Measurements from ENCODE around the gene MUC6. TPM values are rescaled to one million over a fixed set of nuclear protein-coding genes. Genes with fewer than 3 reads are reported as not detected.
"Not testable (repeated sequence)": the region's sequence is repeated elsewhere in the genome, so short reads cannot be mapped to it uniquely, and the experiment has no call there.

The MUC6 gene
- total RNA-seq, 2 experiments from 2014 or later = not detected

DNA sequence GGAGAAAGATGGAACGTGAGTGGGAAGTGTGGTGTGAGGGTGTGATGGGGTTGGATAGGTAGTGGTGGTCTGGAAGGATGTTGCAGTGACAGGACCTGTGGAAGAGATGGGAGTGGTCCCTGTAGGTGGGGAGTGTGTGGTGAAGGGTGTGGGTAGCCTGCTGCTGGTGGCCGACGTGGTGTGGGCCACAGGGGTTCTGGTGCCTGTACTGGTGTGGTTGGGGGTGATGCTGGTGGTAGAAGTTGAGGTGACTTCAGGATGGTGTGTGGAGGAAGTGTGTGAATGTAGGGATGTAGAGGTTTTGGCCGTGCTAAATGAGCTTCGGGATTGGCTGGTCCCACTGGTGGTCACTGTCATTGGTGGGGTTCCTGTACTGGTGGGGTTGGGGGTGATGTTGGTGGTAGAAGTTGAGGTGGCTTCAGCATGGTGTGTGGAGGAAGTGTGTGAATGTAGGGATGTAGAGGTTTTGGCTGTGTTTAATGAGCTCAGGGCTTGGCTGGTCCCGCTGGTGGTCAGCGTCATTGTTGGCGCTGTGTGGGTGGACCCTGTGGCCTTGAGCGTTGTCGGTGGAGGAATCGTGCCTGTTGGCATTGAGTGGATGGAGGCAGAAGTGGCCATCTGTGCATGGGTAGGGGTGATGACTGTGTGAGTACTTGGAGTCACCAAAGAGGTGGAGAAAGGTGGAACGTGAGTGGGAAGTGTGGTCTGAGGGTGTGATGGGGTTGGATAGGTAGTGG, 19.1 kb downstream of the MUC6 start:
- peaks cover 2% of the 10 kb centered on the region for H3K9me3 Mint-ChIP-seq
- peaks cover 15% of the 10 kb centered on the region for H3K4me1 Mint-ChIP-seq
- no peak overlapping the region for H3K4me3 Mint-ChIP-seq
- DNase-seq = no peak
- H3K36me3 Mint-ChIP-seq = peaks cover 15% of the 10 kb centered on the region
- no peaks in the 10 kb centered on the region for H3K27me3 Mint-ChIP-seq
- no peak overlapping the region for H3K27ac Mint-ChIP-seq

- H3K27me3 Mint-ChIP-seq, DNase-seq, H3K27ac Mint-ChIP-seq, H3K9me3 Mint-ChIP-seq, H3K4me3 Mint-ChIP-seq: not testable (repeated sequence)
- H3K36me3 Mint-ChIP-seq = peaks cover 15% of the 10 kb centered on the region
- H3K4me1 Mint-ChIP-seq = peaks cover 15% of the 10 kb centered on the region
Observed at GRCh38 chr11:1016610-1017126, 19.9 kb downstream of the MUC6 start.

DNA sequence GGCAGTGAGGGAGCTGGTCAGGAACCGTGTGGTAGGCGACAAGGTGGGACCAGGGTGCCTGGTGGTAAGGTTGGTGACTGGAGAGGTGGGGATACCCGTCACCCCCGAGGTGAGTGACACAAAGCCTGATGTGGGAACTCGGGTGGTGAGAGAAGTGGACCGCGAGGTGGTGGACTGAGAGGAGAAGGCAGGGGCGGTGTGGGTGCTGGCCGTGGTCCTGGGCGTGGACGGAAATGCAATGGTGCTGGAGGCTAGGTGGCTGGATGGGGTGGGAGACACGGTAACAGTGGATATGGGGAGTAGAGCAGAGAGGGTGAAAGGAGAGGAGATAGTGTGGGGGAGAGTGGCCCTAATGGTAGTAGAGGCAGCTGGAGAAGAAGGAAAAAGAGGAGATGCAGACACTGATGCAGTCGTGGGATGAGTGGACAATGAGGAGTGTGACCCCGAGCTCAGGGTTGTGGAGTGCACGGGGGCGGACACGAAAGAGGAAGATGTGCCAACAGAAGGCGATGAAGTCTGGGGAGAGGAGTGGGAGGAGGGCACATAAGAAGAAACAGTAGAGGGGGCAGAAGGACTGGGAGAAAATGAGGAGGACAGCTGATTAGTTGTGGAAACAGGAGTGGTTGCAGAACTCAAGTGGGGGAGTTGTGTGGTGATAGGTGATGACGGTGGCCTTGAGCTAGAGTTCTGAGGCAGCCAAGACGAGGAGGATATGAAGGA, 20.5 kb downstream of the MUC6 start:
- Mint-ChIP-seq H3K27ac (no peak overlapping the region), H3K4me1 (peaks cover 15% of the 10 kb centered on the region), H3K36me3 (peaks cover 15% of the 10 kb centered on the region), H3K4me3 (no peak overlapping the region), H3K9me3 (peaks cover 2% of the 10 kb centered on the region), H3K27me3 (no peaks in the 10 kb centered on the region)
- no peak for DNase-seq

GRCh38 chr11:1015064-1015463, 21.5 kb downstream of the MUC6 start:
- peaks cover 2% of the 10 kb centered on the region for H3K9me3 Mint-ChIP-seq
- no peak for DNase-seq
- no peak overlapping the region for H3K27ac Mint-ChIP-seq

DNA sequence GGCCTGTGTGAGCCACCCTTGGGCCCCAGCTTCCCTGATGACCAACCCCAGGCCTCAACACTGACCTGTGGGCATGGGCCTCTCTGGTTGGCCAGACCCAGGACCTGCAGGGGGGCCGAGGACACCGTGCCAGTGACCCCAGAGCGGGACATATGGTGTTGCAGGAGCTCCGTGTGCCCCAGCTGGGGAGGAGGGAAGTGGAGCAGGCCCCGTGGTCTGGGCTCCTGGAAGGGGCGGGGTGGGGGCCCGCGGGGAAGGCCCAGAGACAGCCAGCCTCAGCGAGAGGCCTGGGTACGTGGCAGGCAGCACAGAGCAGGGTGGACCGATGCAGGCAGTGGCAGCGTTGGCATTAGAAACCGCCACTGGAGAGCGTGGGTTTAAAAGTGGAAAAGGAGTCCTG, 22.2 kb downstream of the MUC6 start:
- no peak for DNase-seq
- no peak overlapping the region for H3K4me3 Mint-ChIP-seq
- H3K9me3 Mint-ChIP-seq = peaks cover 2% of the 10 kb centered on the region
- H3K27ac Mint-ChIP-seq = no peak overlapping the region
- H3K4me1 Mint-ChIP-seq = peaks cover 15% of the 10 kb centered on the region
- H3K27me3 Mint-ChIP-seq = no peaks in the 10 kb centered on the region
- H3K36me3 Mint-ChIP-seq = peaks cover 18% of the 10 kb centered on the region

More at GRCh38 chr11:1015064-1015463, 21.5 kb downstream of the MUC6 start:
- H3K36me3 Mint-ChIP-seq = peaks cover 18% of the 10 kb centered on the region
- no peak overlapping the region for H3K4me3 Mint-ChIP-seq
- H3K27me3 Mint-ChIP-seq = no peaks in the 10 kb centered on the region
- H3K4me1 Mint-ChIP-seq = peaks cover 15% of the 10 kb centered on the region

DNA sequence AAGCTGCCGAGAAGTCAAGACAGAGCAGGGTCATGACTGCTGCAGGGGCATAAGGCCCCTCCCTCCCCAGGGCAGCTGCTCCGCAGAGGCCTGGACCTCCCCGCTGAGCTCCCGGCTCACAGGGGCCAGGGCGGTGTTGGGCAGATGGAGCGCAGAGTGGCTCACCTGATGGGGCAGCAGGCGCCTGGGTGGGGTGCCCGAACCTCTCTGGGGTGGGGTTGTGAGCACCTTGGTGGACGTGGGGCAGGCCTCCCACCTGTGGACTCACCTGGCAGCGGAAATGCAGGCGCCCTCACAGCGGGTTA, 22.9 kb downstream of the MUC6 start:
- H3K4me1 Mint-ChIP-seq = peaks cover 15% of the 10 kb centered on the region
- no peak for DNase-seq
- peaks cover 2% of the 10 kb centered on the region for H3K9me3 Mint-ChIP-seq
- no peaks in the 10 kb centered on the region for H3K27me3 Mint-ChIP-seq
- peaks cover 18% of the 10 kb centered on the region for H3K36me3 Mint-ChIP-seq
- H3K4me3 Mint-ChIP-seq = no peak overlapping the region
- H3K27ac Mint-ChIP-seq = no peak overlapping the region

DNA sequence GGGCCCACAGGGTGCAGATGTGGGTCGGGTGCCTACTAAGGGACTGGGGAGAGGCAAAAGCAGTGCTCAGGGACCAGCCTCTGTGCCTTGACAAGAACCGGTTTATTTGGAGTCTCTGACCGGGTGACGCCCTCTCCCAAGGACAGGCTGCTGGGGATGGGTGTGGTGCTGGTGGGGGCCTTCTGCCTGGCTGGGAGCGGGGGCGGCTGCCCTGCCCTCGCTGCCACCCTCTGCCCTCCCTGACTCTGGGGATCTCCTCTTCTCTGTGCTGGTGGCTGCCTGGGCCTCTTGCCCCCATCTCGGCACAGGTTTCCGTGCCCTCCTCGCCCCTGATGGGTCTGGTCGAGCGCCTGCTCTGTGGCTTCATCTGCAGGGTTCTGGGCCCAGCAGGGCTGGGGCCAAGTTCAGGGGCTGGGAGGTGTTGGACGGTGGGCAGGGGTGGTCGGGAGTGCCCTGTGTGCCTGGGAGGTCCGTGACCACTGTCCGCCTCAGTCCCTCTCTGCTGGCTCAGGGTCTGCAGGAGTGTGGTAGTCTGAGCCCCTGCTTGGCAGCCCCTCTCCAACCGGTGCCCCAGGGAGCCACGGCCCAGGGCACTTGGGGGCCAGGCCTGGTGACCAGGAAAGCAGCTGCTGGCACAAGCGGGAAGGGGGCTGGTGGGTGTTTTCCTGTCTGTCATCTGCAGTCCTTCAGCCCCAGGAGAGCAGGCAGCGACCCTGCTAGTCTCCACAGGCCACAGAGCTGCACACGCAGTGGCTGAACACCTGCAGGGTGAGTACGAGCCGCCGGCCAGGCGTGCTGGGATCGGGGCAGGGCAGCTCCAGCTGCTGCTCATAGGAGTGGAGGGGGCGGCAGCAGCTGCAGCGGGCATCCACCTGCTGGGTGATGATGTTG, 23.5 kb downstream of the MUC6 start:
- peaks cover 15% of the 10 kb centered on the region for H3K36me3 Mint-ChIP-seq
- no peaks in the 10 kb centered on the region for H3K27me3 Mint-ChIP-seq
- no peak overlapping the region for H3K4me3 Mint-ChIP-seq
- H3K4me1 Mint-ChIP-seq = peaks cover 12% of the 10 kb centered on the region
- H3K27ac Mint-ChIP-seq = no peak overlapping the region
- no peak for DNase-seq
- H3K9me3 Mint-ChIP-seq = peaks cover 2% of the 10 kb centered on the region

GRCh38 chr11:1012291-1012690, 24.2 kb downstream of the MUC6 start:
- Mint-ChIP-seq H3K27me3 (no peaks in the 10 kb centered on the region), H3K36me3 (peaks cover 9% of the 10 kb centered on the region), H3K4me1 (peaks cover 7% of the 10 kb centered on the region), H3K4me3 (no peak overlapping the region), H3K9me3 (no peaks in the 10 kb centered on the region), H3K27ac (no peak overlapping the region)
- DNase-seq = no peak

DNA sequence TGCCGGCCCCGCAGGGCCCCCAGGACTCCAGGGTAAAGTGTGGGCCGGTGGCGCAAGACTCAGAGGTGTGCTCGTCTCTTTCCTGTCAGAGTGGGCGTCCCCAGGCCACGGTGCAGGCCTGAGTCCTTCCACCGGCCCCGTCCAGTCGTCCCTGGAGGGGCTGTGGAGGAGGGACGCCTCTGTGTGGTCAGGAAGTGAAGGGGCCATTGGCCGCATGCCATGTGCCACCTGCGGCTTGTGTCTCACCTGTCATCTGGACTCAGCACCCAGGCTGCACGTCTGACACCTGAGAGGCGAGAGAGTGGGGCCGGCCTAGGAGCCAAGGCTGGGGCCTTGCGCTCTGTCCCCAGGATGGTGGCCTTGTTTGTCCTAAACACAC, 25.2 kb downstream of the MUC6 start:
- H3K4me1 Mint-ChIP-seq = no peaks in the 10 kb centered on the region
- no peak for DNase-seq
- peaks cover 3% of the 10 kb centered on the region for H3K36me3 Mint-ChIP-seq
- H3K27me3 Mint-ChIP-seq = no peaks in the 10 kb centered on the region
- no peak overlapping the region for H3K4me3 Mint-ChIP-seq
- no peak overlapping the region for H3K27ac Mint-ChIP-seq
- H3K9me3 Mint-ChIP-seq = no peaks in the 10 kb centered on the region

- Mint-ChIP-seq H3K27ac (no peak overlapping the region), H3K36me3 (peaks cover 3% of the 10 kb centered on the region), H3K4me3 (no peak overlapping the region), H3K4me1 (no peaks in the 10 kb centered on the region), H3K27me3 (no peaks in the 10 kb centered on the region), H3K9me3 (no peaks in the 10 kb centered on the region)
- DNase-seq = no peak
Observed at GRCh38 chr11:1010551-1011319, 25.8 kb downstream of the MUC6 start.

- no peaks in the 10 kb centered on the region for H3K27me3 Mint-ChIP-seq
- no peaks in the 10 kb centered on the region for H3K4me1 Mint-ChIP-seq
- no peaks in the 10 kb centered on the region for H3K9me3 Mint-ChIP-seq
- H3K36me3 Mint-ChIP-seq = peaks cover 3% of the 10 kb centered on the region
- no peak overlapping the region for H3K27ac Mint-ChIP-seq
- DNase-seq = no peak
- no peak overlapping the region for H3K4me3 Mint-ChIP-seq
Observed at GRCh38 chr11:1009991-1010390, 26.5 kb downstream of the MUC6 start.

GRCh38 chr11:1009371-1009770, 27.1 kb downstream of the MUC6 start:
- Mint-ChIP-seq H3K4me3 (no peak overlapping the region), H3K9me3 (no peaks in the 10 kb centered on the region), H3K27me3 (no peaks in the 10 kb centered on the region), H3K27ac (no peak overlapping the region), H3K4me1 (no peaks in the 10 kb centered on the region), H3K36me3 (peaks cover 3% of the 10 kb centered on the region)
- no peak for DNase-seq

DNA sequence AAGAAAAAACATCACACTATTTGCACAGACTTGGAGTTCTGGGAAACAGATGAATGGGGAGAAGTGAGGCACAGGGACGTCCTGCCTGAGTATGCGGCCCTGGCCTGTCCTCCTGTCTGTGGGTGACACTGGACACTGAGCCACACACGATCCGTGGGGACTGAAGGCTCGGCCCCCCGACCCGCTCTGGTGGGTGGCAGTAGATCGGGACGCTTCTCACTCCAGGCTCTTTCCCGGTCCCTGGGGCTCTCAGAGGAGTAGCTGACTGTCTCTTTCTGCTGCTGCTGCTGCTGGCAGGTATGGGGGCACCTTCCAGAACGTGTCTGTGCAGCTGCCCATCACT, 27.7 kb downstream of the MUC6 start:
- Mint-ChIP-seq H3K27me3 (no peaks in the 10 kb centered on the region), H3K9me3 (no peaks in the 10 kb centered on the region), H3K36me3 (peaks cover 3% of the 10 kb centered on the region), H3K27ac (no peak overlapping the region), H3K4me3 (no peak overlapping the region), H3K4me1 (no peaks in the 10 kb centered on the region)
- no peak for DNase-seq

DNA sequence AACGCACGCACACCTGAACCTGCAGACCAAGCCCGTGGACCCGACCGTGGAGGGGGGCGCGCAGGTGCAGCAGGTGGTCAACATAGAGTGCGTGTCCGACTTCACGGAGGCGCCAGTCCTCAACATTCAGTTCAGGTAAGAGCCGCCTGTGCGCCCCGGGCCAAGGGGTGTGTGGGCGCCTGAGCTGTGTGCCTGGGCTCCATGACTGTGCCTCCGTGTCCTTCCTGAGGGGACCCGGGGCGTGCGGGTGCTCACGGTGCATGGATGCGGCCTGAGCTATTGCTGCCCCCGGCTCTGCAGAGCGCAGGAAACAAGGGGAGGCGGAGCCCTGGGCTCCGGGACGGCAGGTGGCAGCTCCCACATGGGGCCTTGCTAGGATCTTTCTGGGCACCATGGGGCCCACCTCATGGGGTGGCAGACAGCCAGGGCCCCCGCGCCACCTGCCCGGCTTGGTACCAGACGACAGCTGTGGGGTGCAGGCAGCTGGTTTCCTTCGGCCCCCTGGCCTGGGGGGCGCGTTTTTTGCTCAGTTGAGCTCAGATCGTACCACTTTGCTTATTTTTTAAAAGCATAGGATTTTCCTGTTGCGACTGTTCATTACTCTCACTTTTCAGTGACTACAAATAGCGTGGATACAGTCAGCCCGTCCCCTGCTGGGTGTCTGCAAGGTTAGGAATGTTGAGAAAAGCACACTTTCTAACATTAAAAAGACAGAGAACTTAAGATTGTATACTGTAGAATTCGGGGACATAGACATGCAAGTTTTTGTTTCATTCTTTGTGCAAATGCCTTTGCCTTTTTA, 28.3 kb downstream of the MUC6 start:
- Mint-ChIP-seq H3K27ac (no peak overlapping the region), H3K4me1 (no peaks in the 10 kb centered on the region), H3K27me3 (no peaks in the 10 kb centered on the region), H3K4me3 (no peak overlapping the region), H3K9me3 (no peaks in the 10 kb centered on the region), H3K36me3 (peaks cover 3% of the 10 kb centered on the region)
- no peak for DNase-seq

Measured in activated naive CD8-positive, alpha-beta T cell treated with anti-CD3 and anti-CD28 coated beads for 36 hours (primary cell).